Measurements from ENCODE around the gene SP8. TPM values are rescaled to one million over a fixed set of nuclear protein-coding genes. Genes with fewer than 3 reads are reported as not detected.

The SP8 gene
- total and polyA plus RNA-seq, 4 donors: not detected

GRCh38 chr7:20754001-20754400 is 32.7 kb downstream of the SP8 start (continued):
- TF ChIP-seq CTCF (IDR thresholded peaks at IDR 0.05; ENCODE audit: low read depth, low read length, missing input control) (no peak), RAD21 (IDR thresholded peaks at IDR 0.05) (no peak), RXRA (IDR thresholded peaks at IDR 0.05) (no peak)

GRCh38 chr7:20749906-20750305 is 36.8 kb downstream of the SP8 start:
- H3K27me3 ChIP-seq (ENCODE audit: control insufficient read depth in 4 of 4, insufficient read depth in 4 of 4, low read length in 3 of 4): no peaks in the 10 kb centered on the region
- H3K4me3 ChIP-seq (ENCODE audit: low read depth in 1 of 3, low read length in 3 of 3): no peak overlapping the region
- no peak overlapping the region for H3K9ac ChIP-seq (ENCODE audit: low read depth in 1 of 2, low read length in 2 of 2)
- WGBS: 87% methylated on average over 1 of the region's 1 CpG
- TF ChIP-seq ATF3 (IDR thresholded peaks at IDR 0.05) (no peak), GABPA (IDR thresholded peaks at IDR 0.05 in 1 of 2, conservative IDR thresholded peaks at IDR 0.05 in 1 of 2) (no peak), NR2F2 (IDR thresholded peaks at IDR 0.05) (no peak), HNF4G (IDR thresholded peaks at IDR 0.05) (no peak), EGR1 (IDR thresholded peaks at IDR 0.05; ENCODE audit: low read depth in 2 of 2) (no peak), TAF1 (conservative IDR thresholded peaks at IDR 0.05) (no peak), CTCF (IDR thresholded peaks at IDR 0.05; ENCODE audit: low read depth, low read length, missing input control) (no peak), YY1 (IDR thresholded peaks at IDR 0.05) (no peak), FOXA1 (IDR thresholded peaks at IDR 0.05) (no peak), JUND (IDR thresholded peaks at IDR 0.05) (no peak), MAX (IDR thresholded peaks at IDR 0.05) (no peak), HNF4A (conservative IDR thresholded peaks at IDR 0.05) (no peak), FOXA2 (IDR thresholded peaks at IDR 0.05) (no peak)
- no peaks in the 10 kb centered on the region for H3K9me3 ChIP-seq (ENCODE audit: control insufficient read depth in 4 of 4, low read length in 3 of 4)
- DNase-seq (ENCODE audit: low spot score): no peak
- H3K27ac ChIP-seq (ENCODE audit: low read depth in 1 of 2, low read length in 2 of 2): no peak overlapping the region
- H3K36me3 ChIP-seq (ENCODE audit: control insufficient read depth in 4 of 4, insufficient read depth in 3 of 4, low read depth in 1 of 4, low read length in 3 of 4): no peaks in the 10 kb centered on the region
- H3K4me1 ChIP-seq (ENCODE audit: control insufficient read depth in 4 of 4, insufficient read depth in 4 of 4, low read length in 3 of 4): no peaks in the 10 kb centered on the region

GRCh38 chr7:20748853-20749252 is 37.8 kb downstream of the SP8 start:
- no peak overlapping the region for H3K9ac ChIP-seq (ENCODE audit: low read depth in 1 of 2, low read length in 2 of 2)
- H3K9me3 ChIP-seq (ENCODE audit: control insufficient read depth in 4 of 4, low read length in 3 of 4): no peaks in the 10 kb centered on the region
- H3K4me1 ChIP-seq (ENCODE audit: control insufficient read depth in 4 of 4, insufficient read depth in 4 of 4, low read length in 3 of 4): no peaks in the 10 kb centered on the region
- 97% methylated on average over 1 of the region's 1 CpG for WGBS
- no peak overlapping the region for H3K27ac ChIP-seq (ENCODE audit: low read depth in 1 of 2, low read length in 2 of 2)
- DNase-seq (ENCODE audit: low spot score): no peak
- H3K36me3 ChIP-seq (ENCODE audit: control insufficient read depth in 4 of 4, insufficient read depth in 3 of 4, low read depth in 1 of 4, low read length in 3 of 4): no peaks in the 10 kb centered on the region
- no peaks in the 10 kb centered on the region for H3K27me3 ChIP-seq (ENCODE audit: control insufficient read depth in 4 of 4, insufficient read depth in 4 of 4, low read length in 3 of 4)
- H3K4me3 ChIP-seq (ENCODE audit: low read depth in 1 of 3, low read length in 3 of 3): no peak overlapping the region
- TF ChIP-seq MAX (IDR thresholded peaks at IDR 0.05): no peak
- TF ChIP-seq GABPA (IDR thresholded peaks at IDR 0.05 in 1 of 2, conservative IDR thresholded peaks at IDR 0.05 in 1 of 2): no peak
- no peak for TF ChIP-seq ATF3 (IDR thresholded peaks at IDR 0.05)
- no peak for TF ChIP-seq HNF4G (IDR thresholded peaks at IDR 0.05)
- no peak for TF ChIP-seq YY1 (IDR thresholded peaks at IDR 0.05)
- no peak for TF ChIP-seq NR2F2 (IDR thresholded peaks at IDR 0.05)
- TF ChIP-seq RXRA (IDR thresholded peaks at IDR 0.05): no peak
- no peak for TF ChIP-seq SP1 (IDR thresholded peaks at IDR 0.05)
- TF ChIP-seq ZBTB33 (IDR thresholded peaks at IDR 0.05): no peak
- no peak for TF ChIP-seq FOXA1 (IDR thresholded peaks at IDR 0.05)
- TF ChIP-seq EGR1 (IDR thresholded peaks at IDR 0.05; ENCODE audit: low read depth in 2 of 2): no peak
